ENCODE results near the gene IL13RA1. TPM values are rescaled to one million over a fixed set of nuclear protein-coding genes. Genes with fewer than 3 reads are reported as not detected.
A peak's percentile ranks its signal among the peaks of the same experiment; 100 is the strongest.

The IL13RA1 gene
- total and polyA plus RNA-seq, 2 of the 13 experiments (the other 11 are each of a cell fraction or from before 2014, with no cell fraction given), result 56.6 to 73.5 TPM

- TF ChIP-seq RBFOX2 (IDR thresholded peaks at IDR 0.05; ENCODE audit: low read depth, low read length) (peak; percentile 60), NFATC3 (CRISPR knock-in tag; IDR thresholded peaks at IDR 0.05) (no peak)
These were observed 407 bp downstream of the IL13RA1 start (continued) for GRCh38 chrX:118727686-118728339.

- H3K9ac ChIP-seq (ENCODE audit: insufficient read depth, low read depth, low read length), result peak overlapping the region; percentile 81
- TF ChIP-seq SSRP1 (CRISPR knock-in tag; IDR thresholded peaks at IDR 0.05) (no peak), ZNF841 (CRISPR knock-in tag; IDR thresholded peaks at IDR 0.05; ENCODE audit: borderline replicate concordance) (no peak), IRF9 (CRISPR knock-in tag; IDR thresholded peaks at IDR 0.05; ENCODE audit: borderline replicate concordance) (no peak), ZFP37 (CRISPR knock-in tag; IDR thresholded peaks at IDR 0.05; ENCODE audit: borderline replicate concordance) (no peak), ADNP (CRISPR knock-in tag; IDR thresholded peaks at IDR 0.05) (no peak), ZNF383 (CRISPR knock-in tag; IDR thresholded peaks at IDR 0.05; ENCODE audit: borderline replicate concordance) (no peak), ZNF740 (CRISPR knock-in tag; IDR thresholded peaks at IDR 0.05) (no peak), ZSCAN12 (CRISPR knock-in tag; IDR thresholded peaks at IDR 0.05) (no peak), HNF4G (IDR thresholded peaks at IDR 0.05; ENCODE audit: borderline replicate concordance, low read depth, low read length) (no peak), HNF4G (CRISPR knock-in tag; IDR thresholded peaks at IDR 0.05; ENCODE audit: borderline replicate concordance, low read depth) (no peak), ZNF10 (CRISPR knock-in tag; IDR thresholded peaks at IDR 0.05; ENCODE audit: borderline replicate concordance, low read depth) (no peak), ZNF788 (CRISPR knock-in tag; IDR thresholded peaks at IDR 0.05; ENCODE audit: borderline replicate concordance) (no peak)
- TF ChIP-seq, protein P1, sequence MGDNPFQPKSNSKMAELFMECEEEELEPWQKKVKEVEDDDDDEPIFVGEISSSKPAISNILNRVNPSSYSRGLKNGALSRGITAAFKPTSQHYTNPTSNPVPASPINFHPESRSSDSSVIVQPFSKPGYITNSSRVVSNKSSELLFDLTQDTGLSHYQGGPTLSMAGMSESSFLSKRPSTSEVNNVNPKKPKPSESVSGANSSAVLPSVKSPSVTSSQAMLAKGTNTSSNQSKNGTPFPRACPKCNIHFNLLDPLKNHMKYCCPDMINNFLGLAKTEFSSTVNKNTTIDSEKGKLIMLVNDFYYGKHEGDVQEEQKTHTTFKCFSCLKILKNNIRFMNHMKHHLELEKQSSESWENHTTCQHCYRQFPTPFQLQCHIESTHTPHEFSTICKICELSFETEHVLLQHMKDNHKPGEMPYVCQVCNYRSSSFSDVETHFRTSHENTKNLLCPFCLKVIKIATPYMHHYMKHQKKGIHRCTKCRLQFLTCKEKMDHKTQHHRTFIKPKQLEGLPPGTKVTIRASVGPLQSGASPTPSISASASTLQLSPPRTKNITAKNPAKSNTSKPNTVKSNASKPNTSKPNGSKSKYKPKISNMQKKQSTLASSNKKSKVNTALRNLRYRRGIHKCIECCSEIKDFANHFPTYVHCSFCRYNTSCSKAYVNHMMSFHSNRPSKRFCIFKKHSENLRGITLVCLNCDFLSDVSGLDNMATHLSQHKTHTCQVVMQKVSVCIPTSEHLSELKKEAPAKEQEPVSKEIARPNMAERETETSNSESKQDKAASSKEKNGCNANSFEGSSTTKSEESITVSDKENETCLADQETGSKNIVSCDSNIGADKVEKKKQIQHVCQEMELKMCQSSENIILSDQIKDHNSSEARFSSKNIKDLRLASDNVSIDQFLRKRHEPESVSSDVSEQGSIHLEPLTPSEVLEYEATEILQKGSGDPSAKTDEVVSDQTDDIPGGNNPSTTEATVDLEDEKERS (CRISPR knock-in tag; IDR thresholded peaks at IDR 0.05), result no peak
These were observed 1.7 kb downstream of the IL13RA1 start for GRCh38 chrX:118729042-118729652.

More at GRCh38 chrX:118729042-118729652, 1.7 kb downstream of the IL13RA1 start:
- Histone ChIP-seq H2AFZ (ENCODE audit: low read length) (no peak overlapping the region), H3K4me2 (ENCODE audit: low read depth, low read length) (peak overlapping the region; percentile 80), H3K27me3 (ENCODE audit: control insufficient read depth in 1 of 2, insufficient read depth in 2 of 2, low read length in 2 of 2) (no peaks in the 10 kb centered on the region), H3K36me3 (replicated peaks in 1 of 2; ENCODE audit: control insufficient read depth in 1 of 2, insufficient read depth in 2 of 2, low read length in 2 of 2) (no peaks in the 10 kb centered on the region), H3K79me2 (ENCODE audit: insufficient read depth, low read length) (peaks cover 49% of the 10 kb centered on the region), H3K4me1 (ENCODE audit: insufficient read depth, low read length) (peaks cover 54% of the 10 kb centered on the region), H3K4me3 (replicated peaks in 1 of 3; ENCODE audit: insufficient read depth in 1 of 3, low read depth in 2 of 3, low read length in 3 of 3) (peak overlapping the region; percentile 65 to 74 (median 74); a peak in 4 of 6 replicates), H4K20me1 (ENCODE audit: insufficient read depth, low read length) (no peaks in the 10 kb centered on the region), H3K27ac (ENCODE audit: extremely low read length, insufficient read depth, low read length) (peak overlapping the region; percentile 99), H3K9me3 (ENCODE audit: low read length) (no peaks in the 10 kb centered on the region)
- CTCF ChIA-PET (ENCODE audit: low intra/inter-chr PET ratio, low total read pairs), result no interaction called here
- ATAC-seq, result no peak
- DNase-seq (ENCODE audit: low spot score), result no peak
- 44% methylated on average over 2 of the region's 3 CpGs for WGBS (ENCODE audit: low lambda C conversion rate)
- no TSS peak for BruUV-seq (replicated peaks)
- intact Hi-C loops (cut with micrococcal nuclease; ENCODE audit: unreplicated experiment) (loop anchor here (5.0 kb wide), 2 partner anchors 87 to 723 kb away; no protein-coding TSS in a partner anchor), in situ Hi-C loops (cut with HindIII; ENCODE audit: extremely low pct_ligation_motif_present, low pct_unique_long_range_greater_than_20kb) (no loop called here)
- POLR2A ChIA-PET, result no interaction called here
- no peak for FAIRE-seq
